ENCODE measurements around the gene FAM174B.

FAM174B gene

GRCh38 chr15:92638709-92639365, 16.7 kb downstream of the FAM174B start:
- DNase-seq = no peak

- no peak for DNase-seq
Measured at GRCh38 chr15:92638291-92638708, 17.3 kb downstream of the FAM174B start.

GRCh38 chr15:92637626-92638025, 17.9 kb downstream of the FAM174B start:
- DNase-seq = no peak

GRCh38 chr15:92636908-92637481, 18.6 kb downstream of the FAM174B start:
- no peak for DNase-seq

GRCh38 chr15:92636401-92636907, 19.1 kb downstream of the FAM174B start:
- DNase-seq = no peak

GRCh38 chr15:92634671-92635201, 20.8 kb downstream of the FAM174B start:
- no peak for DNase-seq

- no peak for DNase-seq
Measured at GRCh38 chr15:92634060-92634459, 21.5 kb downstream of the FAM174B start.

- DNase-seq = no peak
Measured at GRCh38 chr15:92633418-92633817, 22.2 kb downstream of the FAM174B start.

GRCh38 chr15:92633001-92633400, 22.6 kb downstream of the FAM174B start:
- DNase-seq = no peak

GRCh38 chr15:92631721-92632120, 23.9 kb downstream of the FAM174B start:
- DNase-seq = no peak

GRCh38 chr15:92629975-92630626, 25.5 kb downstream of the FAM174B start:
- DNase-seq = no peak

- no peak for DNase-seq
Measured at GRCh38 chr15:92629276-92629974, 26.1 kb downstream of the FAM174B start.

- no peak for DNase-seq
Measured at GRCh38 chr15:92627014-92627413, 28.6 kb downstream of the FAM174B start.

GRCh38 chr15:92625251-92625980, 30.2 kb downstream of the FAM174B start:
- DNase-seq = no peak

GRCh38 chr15:92624401-92624991, 31.1 kb downstream of the FAM174B start:
- DNase-seq = no peak

- no peak for DNase-seq
Measured at GRCh38 chr15:92623435-92623834, 32.1 kb downstream of the FAM174B start.

GRCh38 chr15:92621972-92622533, 33.5 kb downstream of the FAM174B start:
- DNase-seq = no peak

- DNase-seq = no peak
Measured at GRCh38 chr15:92620991-92621390, 34.6 kb downstream of the FAM174B start.

GRCh38 chr15:92619145-92620101, 36.2 kb downstream of the FAM174B start:
- no peak for DNase-seq

All from CD4-positive, alpha-beta T cell treated with Interferon alpha-2 for 1 hour (primary cell).